SH-SY5Y (cell line): Measurements from ENCODE around the gene HS3ST3A1.

ENCODE experiments used
- GATA2 ChIP-seq: IDR thresholded peaks from 2 replicates; pipeline ENCODE4 v1.6.1; 2011; ENCODE audit warnings: mild to moderate bottlenecking, low read depth, low read length
- GATA3 ChIP-seq: IDR thresholded peaks from 2 replicates; pipeline ENCODE4 v1.6.1; 2011; ENCODE audit warnings: low read depth, mild to moderate bottlenecking, low read length, moderate library complexity

GRCh38 chr17:13544765-13545164 is 57.0 kb downstream of the HS3ST3A1 start:
- TF ChIP-seq GATA2 (no peak), GATA3 (no peak)
